Hepatocyte (in vitro differentiated cells): ENCODE data around the gene TPSAB1. TPM values are rescaled to one million over a fixed set of nuclear protein-coding genes. Genes with fewer than 3 reads are reported as not detected.

Experiments used
- DNase-seq: peaks from one replicate; pipeline ENCODE4 v3.0.0-alpha.2; 2016; ENCODE audit warnings: low spot score
- H2AFZ ChIP-seq: fragments of 200-600 bp; sonication (generic); 2 replicates; pipeline ENCODE4 v1.6.0; 2016; ENCODE audit warnings: antibody characterized with exemption, mild to moderate bottlenecking
- H3K27ac ChIP-seq: fragments of 200-600 bp; sonication (generic); 2 replicates; pipeline ENCODE4 v1.5.1; 2016; ENCODE audit warnings: mild to moderate bottlenecking
- H3K27me3 ChIP-seq: fragments of 200-600 bp; sonication (generic); 2 replicates; pipeline ENCODE4 v1.6.1; 2016
- H3K36me3 ChIP-seq: fragments of 200-600 bp; sonication (generic); replicated peaks from 2 replicates; pipeline ENCODE4 v1.5.1; 2016; ENCODE audit warnings: low read depth; ENCODE audit not compliant: insufficient read depth
- H3K4me1 ChIP-seq: fragments of 200-600 bp; sonication (generic); 2 replicates; pipeline ENCODE4 v1.5.1; 2016; ENCODE audit warnings: mild to moderate bottlenecking, moderate library complexity; ENCODE audit not compliant: insufficient read depth
- H3K4me2 ChIP-seq: fragments of 200-600 bp; sonication (generic); 2 replicates; pipeline ENCODE4 v1.6.0; 2016
- H3K4me3 ChIP-seq: fragments of 200-600 bp; sonication (generic); 2 replicates; pipeline ENCODE4 v1.5.1; 2016; ENCODE audit warnings: mild to moderate bottlenecking
- H3K79me2 ChIP-seq: fragments of 200-600 bp; sonication (generic); 2 replicates; pipeline ENCODE4 v1.6.0; 2017; ENCODE audit warnings: mild to moderate bottlenecking
- H3K9me2 ChIP-seq: fragments of 200-600 bp; sonication (generic); replicated peaks from 2 replicates; pipeline ENCODE4 v1.6.0; 2017; ENCODE audit warnings: mild to moderate bottlenecking; ENCODE audit not compliant: insufficient read depth
- H3K9me3 ChIP-seq: fragments of 200-600 bp; sonication (generic); 2 replicates; pipeline ENCODE4 v1.5.1; 2016; ENCODE audit warnings: low read depth, mild to moderate bottlenecking
- H4K20me1 ChIP-seq: fragments of 200-600 bp; sonication (generic); 2 replicates; pipeline ENCODE4 v1.6.0; 2016; ENCODE audit warnings: mild to moderate bottlenecking; ENCODE audit not compliant: insufficient read depth, poor library complexity, severe bottlenecking
- CTCF ChIP-seq: fragments of 200-600 bp; sonication (generic); IDR thresholded peaks from 2 replicates; pipeline ENCODE4 v1.5.1; 2016; ENCODE audit warnings: antibody characterized with exemption, mild to moderate bottlenecking; ENCODE audit not compliant: poor library complexity
- EZH2 ChIP-seq: fragments of 200-600 bp; sonication (generic); IDR thresholded peaks from 2 replicates; pipeline ENCODE4 v1.6.1; 2016; ENCODE audit warnings: antibody characterized with exemption, mild to moderate bottlenecking, borderline replicate concordance
- EZH2phosphoT487 ChIP-seq: fragments of 200-600 bp; sonication (generic); IDR thresholded peaks from one replicate; pipeline ENCODE4 v1.6.1; 2018; ENCODE audit warnings: antibody characterized with exemption, mild to moderate bottlenecking, low read depth, moderate library complexity; ENCODE audit not compliant: unreplicated experiment, severe bottlenecking
- WGBS: methylation state at CpG from one replicate; pipeline ENCODE4 v1.1.6; 2016; ENCODE audit warnings: low lambda C conversion rate; ENCODE audit errors: missing lambda C conversion rate; 5-methylcytosine and 5-hydroxymethylcytosine counted together
- polyA plus RNA-seq: library from polyadenylated mRNA; unstranded; fragments of >200 nt; fragmentation: Nextera tagmentation; extraction: Ambion mirVana; gene quantifications from 2 replicates; pipeline ENCODE4 v1.2.1, GENCODE V29; 2016
- total RNA-seq: library from RNA; depleted of rRNA; stranded (reverse); fragments of >200 nt; gene quantifications from 2 replicates; pipeline ENCODE4 v1.2.3, GENCODE V29; 2014

The TPSAB1 gene
- total and polyA plus RNA-seq, 2 experiments from 2014 or later = not detected

GRCh38 chr16:1208239-1208830, 32.2 kb upstream of the TPSAB1 start:
- Histone ChIP-seq H3K9me3 (no peaks in the 10 kb centered on the region), H3K27ac (no peak overlapping the region), H3K36me3 (no peaks in the 10 kb centered on the region), H3K4me1 (no peaks in the 10 kb centered on the region), H3K79me2 (no peaks in the 10 kb centered on the region), H4K20me1 (no peaks in the 10 kb centered on the region), H3K27me3 (no peaks in the 10 kb centered on the region), H3K9me2 (no peaks in the 10 kb centered on the region), H2AFZ (no peak overlapping the region), H3K4me2 (no peak overlapping the region), H3K4me3 (no peak overlapping the region)
- no peak for DNase-seq
- TF ChIP-seq EZH2 (no peak), EZH2phosphoT487 (no peak), CTCF (no peak)
- 93% methylated on average over 21 of the region's 22 CpGs for WGBS

- no peak overlapping the region for H3K4me3 ChIP-seq
- no peak for DNase-seq
- H3K27me3 ChIP-seq = no peaks in the 10 kb centered on the region
- H3K4me1 ChIP-seq = no peaks in the 10 kb centered on the region
- H3K27ac ChIP-seq = no peak overlapping the region
- H3K9me3 ChIP-seq = no peaks in the 10 kb centered on the region
- no peak overlapping the region for H3K4me2 ChIP-seq
- H3K79me2 ChIP-seq = no peaks in the 10 kb centered on the region
- no peak overlapping the region for H2AFZ ChIP-seq
- TF ChIP-seq EZH2phosphoT487 (no peak), EZH2 (no peak), CTCF (no peak)
- no peaks in the 10 kb centered on the region for H3K36me3 ChIP-seq
- no peaks in the 10 kb centered on the region for H3K9me2 ChIP-seq
- H4K20me1 ChIP-seq = no peaks in the 10 kb centered on the region
- WGBS = over 99% methylated on average over 21 of the region's 43 CpGs
Observed at GRCh38 chr16:1209081-1209480, 31.4 kb upstream of the TPSAB1 start.

- Histone ChIP-seq H3K4me3 (no peak overlapping the region), H4K20me1 (no peaks in the 10 kb centered on the region), H3K4me2 (no peak overlapping the region), H3K27ac (no peak overlapping the region), H3K4me1 (no peaks in the 10 kb centered on the region), H3K79me2 (no peaks in the 10 kb centered on the region), H2AFZ (no peak overlapping the region), H3K9me3 (no peaks in the 10 kb centered on the region), H3K9me2 (no peaks in the 10 kb centered on the region), H3K36me3 (no peaks in the 10 kb centered on the region), H3K27me3 (no peaks in the 10 kb centered on the region)
- no peak for DNase-seq
- 94% methylated on average over 15 of the region's 23 CpGs for WGBS
- TF ChIP-seq CTCF (no peak), EZH2phosphoT487 (no peak), EZH2 (no peak)
Observed at GRCh38 chr16:1210461-1210860, 30.0 kb upstream of the TPSAB1 start.
